ENCODE measurements around the gene TNFRSF17.

- TF ChIP-seq, protein P1, sequence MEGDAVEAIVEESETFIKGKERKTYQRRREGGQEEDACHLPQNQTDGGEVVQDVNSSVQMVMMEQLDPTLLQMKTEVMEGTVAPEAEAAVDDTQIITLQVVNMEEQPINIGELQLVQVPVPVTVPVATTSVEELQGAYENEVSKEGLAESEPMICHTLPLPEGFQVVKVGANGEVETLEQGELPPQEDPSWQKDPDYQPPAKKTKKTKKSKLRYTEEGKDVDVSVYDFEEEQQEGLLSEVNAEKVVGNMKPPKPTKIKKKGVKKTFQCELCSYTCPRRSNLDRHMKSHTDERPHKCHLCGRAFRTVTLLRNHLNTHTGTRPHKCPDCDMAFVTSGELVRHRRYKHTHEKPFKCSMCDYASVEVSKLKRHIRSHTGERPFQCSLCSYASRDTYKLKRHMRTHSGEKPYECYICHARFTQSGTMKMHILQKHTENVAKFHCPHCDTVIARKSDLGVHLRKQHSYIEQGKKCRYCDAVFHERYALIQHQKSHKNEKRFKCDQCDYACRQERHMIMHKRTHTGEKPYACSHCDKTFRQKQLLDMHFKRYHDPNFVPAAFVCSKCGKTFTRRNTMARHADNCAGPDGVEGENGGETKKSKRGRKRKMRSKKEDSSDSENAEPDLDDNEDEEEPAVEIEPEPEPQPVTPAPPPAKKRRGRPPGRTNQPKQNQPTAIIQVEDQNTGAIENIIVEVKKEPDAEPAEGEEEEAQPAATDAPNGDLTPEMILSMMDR (IDR thresholded peaks at IDR 0.05; ENCODE audit: low read length): no peak
- TF ChIP-seq EZH2phosphoT487 (IDR thresholded peaks at IDR 0.05; ENCODE audit: low read length) (no peak), EZH2 (optimal IDR thresholded peaks at IDR 0.05; ENCODE audit: low read depth, low read length) (no peak)
These were observed 27.8 kb downstream of the TNFRSF17 start for GRCh38 chr16:11992586-11993524.

All from MM.1S (cell line).